GM13977 (cell line): Measurements from ENCODE around the gene IPO4.
"Not testable (repeated sequence)": the region's sequence is repeated elsewhere in the genome, so short reads cannot be mapped to it uniquely, and the experiment has no call there.

Experiments
- DNase-seq: peaks from one replicate; pipeline ENCODE4 v3.0.0; 2012; ENCODE audit warnings: low spot score
- in situ Hi-C: fragments of 300-500 bp; cut with MboI; formaldehyde crosslinking; loops from one replicate; pipeline ENCODE4 v1.12.0; 2022; ENCODE audit warnings: low sequenced_read_pairs, low pct_unique_long_range_greater_than_20kb, mixed read lengths, inconsistent platforms; ENCODE audit not compliant: unreplicated experiment
- TF ChIP-seq, protein P1 (sequence below): IDR thresholded peaks from 2 replicates; pipeline ENCODE4 v1.5.1; 2012; ENCODE audit warnings: mild to moderate bottlenecking, control low read depth; ENCODE audit not compliant: insufficient read depth; ENCODE audit errors: extremely low read depth, missing control alignments

The IPO4 gene

GRCh38 chr14:24228902-24229301 lies 40.3 kb upstream of the IPO4 start:
- TF ChIP-seq, protein P1, sequence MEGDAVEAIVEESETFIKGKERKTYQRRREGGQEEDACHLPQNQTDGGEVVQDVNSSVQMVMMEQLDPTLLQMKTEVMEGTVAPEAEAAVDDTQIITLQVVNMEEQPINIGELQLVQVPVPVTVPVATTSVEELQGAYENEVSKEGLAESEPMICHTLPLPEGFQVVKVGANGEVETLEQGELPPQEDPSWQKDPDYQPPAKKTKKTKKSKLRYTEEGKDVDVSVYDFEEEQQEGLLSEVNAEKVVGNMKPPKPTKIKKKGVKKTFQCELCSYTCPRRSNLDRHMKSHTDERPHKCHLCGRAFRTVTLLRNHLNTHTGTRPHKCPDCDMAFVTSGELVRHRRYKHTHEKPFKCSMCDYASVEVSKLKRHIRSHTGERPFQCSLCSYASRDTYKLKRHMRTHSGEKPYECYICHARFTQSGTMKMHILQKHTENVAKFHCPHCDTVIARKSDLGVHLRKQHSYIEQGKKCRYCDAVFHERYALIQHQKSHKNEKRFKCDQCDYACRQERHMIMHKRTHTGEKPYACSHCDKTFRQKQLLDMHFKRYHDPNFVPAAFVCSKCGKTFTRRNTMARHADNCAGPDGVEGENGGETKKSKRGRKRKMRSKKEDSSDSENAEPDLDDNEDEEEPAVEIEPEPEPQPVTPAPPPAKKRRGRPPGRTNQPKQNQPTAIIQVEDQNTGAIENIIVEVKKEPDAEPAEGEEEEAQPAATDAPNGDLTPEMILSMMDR, result no peak
- in situ Hi-C loops, result no loop called here
- DNase-seq, result no peak

GRCh38 chr14:24226473-24226872 lies 37.9 kb upstream of the IPO4 start:
- in situ Hi-C loops, result no loop called here
- no peak for DNase-seq
- TF ChIP-seq, protein P1, result no peak

DNA sequence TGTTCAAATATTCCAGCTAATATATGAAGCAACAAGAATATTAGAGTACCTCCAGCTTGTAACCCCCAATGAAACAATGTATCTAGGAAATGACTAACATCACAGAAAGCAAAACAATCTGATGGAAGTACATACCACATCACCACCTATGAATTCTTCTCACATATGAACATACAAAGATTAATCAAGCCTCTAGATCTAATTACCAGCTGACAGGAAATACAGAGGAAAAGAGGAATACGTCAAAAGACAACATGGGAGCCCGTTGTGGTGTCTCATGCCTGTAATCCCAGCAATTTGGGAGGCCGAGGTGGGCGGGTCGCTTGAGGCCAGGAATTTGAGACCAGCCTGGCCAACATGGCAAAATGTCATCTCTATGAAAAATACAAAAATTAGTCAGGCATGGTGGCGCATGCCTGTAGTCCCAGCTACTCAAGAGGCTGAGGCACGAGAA lies 36.0 kb upstream of the IPO4 start:
- TF ChIP-seq, protein P1, result no peak

GRCh38 chr14:24222987-24223386 lies 34.4 kb upstream of the IPO4 start:
- in situ Hi-C loops, DNase-seq: not testable (repeated sequence)

More for the DNA sequence above, 36.0 kb upstream of the IPO4 start:
- no peak for DNase-seq
- in situ Hi-C loops, result no loop called here

- TF ChIP-seq, protein P1, result no peak
- no peak for DNase-seq
- in situ Hi-C loops, result no loop called here
Observed at GRCh38 chr14:24219521-24219920, 30.9 kb upstream of the IPO4 start.

DNA sequence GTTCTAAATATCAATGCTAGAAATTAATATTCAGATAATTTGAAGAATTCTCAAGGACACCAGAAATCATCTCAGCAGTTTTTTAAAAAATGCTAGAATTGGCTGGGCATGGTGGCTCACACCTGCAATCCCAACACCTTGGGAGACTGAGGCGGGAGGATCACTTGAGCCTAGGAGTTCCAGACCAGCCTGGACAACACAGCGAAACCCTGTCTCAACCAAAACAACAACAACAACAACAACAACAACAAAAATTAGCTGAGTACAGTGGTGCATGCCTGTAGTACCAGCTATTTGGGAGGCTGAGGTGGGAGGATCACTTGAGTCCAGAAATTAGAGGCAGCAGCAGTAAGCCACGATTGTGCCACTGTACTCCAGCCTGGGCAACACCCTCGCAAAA lies 30.5 kb upstream of the IPO4 start:
- no peak for DNase-seq
- in situ Hi-C loops, result no loop called here
- TF ChIP-seq, protein P1, result no peak

DNA sequence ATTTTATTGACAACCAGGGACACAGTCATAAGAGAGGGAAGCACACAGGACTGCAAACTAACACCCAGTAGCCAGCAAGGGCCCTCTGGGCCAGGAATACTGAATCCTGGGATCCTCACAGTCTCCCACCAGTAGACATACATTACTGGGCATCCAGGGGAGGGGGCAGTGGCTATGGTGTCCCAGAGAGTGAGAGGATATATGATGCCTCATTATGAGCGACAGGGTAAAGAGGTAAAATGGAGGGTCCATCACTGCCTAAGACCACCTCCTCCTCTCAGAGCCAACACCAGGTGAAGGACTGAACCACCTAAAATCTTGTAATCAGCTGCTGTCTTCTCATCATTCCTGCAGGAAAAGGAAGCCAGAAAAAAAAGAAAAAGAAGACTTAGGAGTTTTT lies 28.3 kb upstream of the IPO4 start:
- in situ Hi-C loops, result not testable (repeated sequence)

GRCh38 chr14:24216345-24216699 lies 27.7 kb upstream of the IPO4 start:
- TF ChIP-seq, protein P1, result no peak
- in situ Hi-C loops, result no loop called here

More for the DNA sequence above, 28.3 kb upstream of the IPO4 start:
- not testable (repeated sequence) for DNase-seq

More at GRCh38 chr14:24216345-24216699, 27.7 kb upstream of the IPO4 start:
- no peak for DNase-seq
